Liver (tissue), 3 donors: ENCODE results near the gene GRIN2A.

Source experiments
- CTCF ChIP-seq: fragments of 150-350 bp; IDR thresholded peaks from 2 replicates; pipeline ENCODE4 v1.5.1; 2017; ENCODE audit warnings: improper control_type of control experiment, low read depth, low read length; ENCODE audit not compliant: missing input control
- EGR1 ChIP-seq, 2 donors: IDR thresholded peaks; 2 replicates each; pipeline ENCODE4 v1.6.1; 2016 to 2018; ENCODE audit warnings: antibody characterized with exemption in 2 of 2, low read depth in 2 of 2
- GABPA ChIP-seq, 2 donors: IDR thresholded peaks in 1 of 2; conservative IDR thresholded peaks in 1 of 2; 2 replicates each; pipeline ENCODE4 v1.6.1; 2016; ENCODE audit warnings: antibody characterized with exemption in 2 of 2, mild to moderate bottlenecking in 1 of 2, moderate library complexity in 1 of 2
- JUND ChIP-seq, 2 donors: IDR thresholded peaks; 2 replicates each; pipeline ENCODE4 v1.6.1; 2016; ENCODE audit warnings: antibody characterized with exemption in 2 of 2
- MAX ChIP-seq: IDR thresholded peaks from 2 replicates; pipeline ENCODE4 v1.6.1; 2016; ENCODE audit warnings: antibody characterized with exemption
- NR2F2 ChIP-seq: IDR thresholded peaks from 2 replicates; pipeline ENCODE4 v1.6.1; 2016; ENCODE audit warnings: antibody characterized with exemption
- RAD21 ChIP-seq, 2 donors: IDR thresholded peaks; 2 replicates each; pipeline ENCODE4 v1.6.1; 2016; ENCODE audit warnings: antibody characterized with exemption in 2 of 2, mild to moderate bottlenecking in 2 of 2
- REST ChIP-seq: IDR thresholded peaks from 2 replicates; pipeline ENCODE4 v1.6.1; 2016; ENCODE audit warnings: antibody characterized with exemption, mild to moderate bottlenecking
- RXRA ChIP-seq, 2 donors: IDR thresholded peaks; 2 replicates each; pipeline ENCODE4 v1.6.1; 2017 to 2018; ENCODE audit warnings: antibody characterized with exemption in 2 of 2, mild to moderate bottlenecking in 1 of 2
- SP1 ChIP-seq: IDR thresholded peaks from 2 replicates; pipeline ENCODE4 v1.6.1; 2018; ENCODE audit warnings: antibody characterized with exemption, mild to moderate bottlenecking
- TAF1 ChIP-seq: conservative IDR thresholded peaks from 2 replicates; pipeline ENCODE4 v1.6.1; 2016; ENCODE audit warnings: antibody characterized with exemption, mild to moderate bottlenecking
- YY1 ChIP-seq: IDR thresholded peaks from 2 replicates; pipeline ENCODE4 v1.6.1; 2016; ENCODE audit warnings: antibody characterized with exemption, mild to moderate bottlenecking
- ZBTB33 ChIP-seq: IDR thresholded peaks from 2 replicates; pipeline ENCODE4 v1.6.1; 2016; ENCODE audit warnings: antibody characterized with exemption
- donor health status: healthy.
- donor health status: healthy.

- TF ChIP-seq CTCF (no peak), JUND (IDR thresholded peaks at IDR 0.05) (no peak), ZBTB33 (no peak), RAD21 (IDR thresholded peaks at IDR 0.05) (no peak), SP1 (no peak), YY1 (no peak), GABPA (IDR thresholded peaks at IDR 0.05 in 1 of 2, conservative IDR thresholded peaks at IDR 0.05 in 1 of 2) (no peak), MAX (no peak), NR2F2 (no peak), TAF1 (no peak), REST (no peak), RXRA (IDR thresholded peaks at IDR 0.05) (no peak), EGR1 (IDR thresholded peaks at IDR 0.05; ENCODE audit: low read depth in 2 of 2) (no peak)
These were observed 264.5 kb downstream of the GRIN2A start for GRCh38 chr16:9917691-9918090.
